COLO668 (cell line): Measurements from ENCODE around the gene RGL1.
"Not testable (repeated sequence)": the region's sequence is repeated elsewhere in the genome, so short reads cannot be mapped to it uniquely, and the experiment has no call there.

Source experiments
- DNase-seq: peaks from one replicate; lab custom pipeline; 2025; ENCODE audit not compliant: unreplicated experiment; lab: John Stamatoyannopoulos, UW

RGL1 gene

GRCh38 chr1:183783767-183784637, 20.9 kb upstream of the RGL1 start:
- DNase-seq, result no peak

- not testable (repeated sequence) for DNase-seq
Measured at GRCh38 chr1:183785921-183786320, 19.0 kb upstream of the RGL1 start.

- DNase-seq, result no peak
Measured at GRCh38 chr1:183787704-183788103, 17.2 kb upstream of the RGL1 start.

- no peak for DNase-seq
Measured at GRCh38 chr1:183791319-183791718, 13.6 kb upstream of the RGL1 start.

- no peak for DNase-seq
Measured at GRCh38 chr1:183792300-183792699, 12.6 kb upstream of the RGL1 start.

GRCh38 chr1:183794088-183794487, 10.8 kb upstream of the RGL1 start:
- DNase-seq, result no peak

- no peak for DNase-seq
Measured at GRCh38 chr1:183800449-183800848, 4.5 kb upstream of the RGL1 start.

GRCh38 chr1:183801649-183802048, 3.3 kb upstream of the RGL1 start:
- DNase-seq, result no peak

GRCh38 chr1:183804387-183804786, 533 bp upstream of the RGL1 start:
- no peak for DNase-seq

GRCh38 chr1:183806125-183806524, 1.2 kb downstream of the RGL1 start:
- no peak for DNase-seq

GRCh38 chr1:183806675-183807074, 1.8 kb downstream of the RGL1 start:
- no peak for DNase-seq

GRCh38 chr1:183807549-183808168, 2.7 kb downstream of the RGL1 start:
- DNase-seq, result no peak

GRCh38 chr1:183808296-183809027, 3.5 kb downstream of the RGL1 start:
- DNase-seq, result no peak

GRCh38 chr1:183810121-183810520, 5.2 kb downstream of the RGL1 start:
- no peak for DNase-seq

GRCh38 chr1:183810756-183811544, 6.0 kb downstream of the RGL1 start:
- DNase-seq, result no peak

GRCh38 chr1:183812128-183812527, 7.2 kb downstream of the RGL1 start:
- no peak for DNase-seq

- no peak for DNase-seq
Measured at GRCh38 chr1:183812686-183813569, 8.0 kb downstream of the RGL1 start.

GRCh38 chr1:183814121-183814681, 9.3 kb downstream of the RGL1 start:
- DNase-seq, result no peak

- no peak for DNase-seq
Measured at GRCh38 chr1:183816110-183816509, 11.2 kb downstream of the RGL1 start.
